Thoracic aorta (tissue), 2 donors: Measurements from ENCODE around the gene EIF2S2. TPM values are rescaled to one million over a fixed set of nuclear protein-coding genes. Genes with fewer than 3 reads are reported as not detected.
"Not testable (repeated sequence)": the region's sequence is repeated elsewhere in the genome, so short reads cannot be mapped to it uniquely, and the experiment has no call there.

Experiments used
- ATAC-seq: fragments of 150-250 bp; one replicate; pipeline ENCODE4 v1.8.0; 2017; ENCODE audit warnings: low read depth; ENCODE audit not compliant: insufficient number of reproducible peaks, low FRiP score
- DNase-seq: peaks from one replicate; pipeline ENCODE4 v3.0.0-alpha.2; 2020; ENCODE audit warnings: low spot score
- H3K27ac ChIP-seq, 2 donors: fragments of 200-600 bp; sonication (generic); 1 replicate in 1 of 2; 2 replicates in 1 of 2; pipeline ENCODE4 v1.5.1; 2016; ENCODE audit warnings: mild to moderate bottlenecking in 2 of 2, moderate library complexity in 2 of 2
- H3K27me3 ChIP-seq: fragments of 200-600 bp; sonication (generic); replicated peaks from 2 replicates; pipeline ENCODE4 v1.6.0; 2016; ENCODE audit warnings: mild to moderate bottlenecking; ENCODE audit not compliant: insufficient read depth
- H3K36me3 ChIP-seq: fragments of 200-600 bp; sonication (generic); one replicate; pipeline ENCODE4 v1.5.1; 2016
- H3K4me1 ChIP-seq, 2 donors: fragments of 200-600 bp; sonication (generic); 1 replicate in 1 of 2; 2 replicates in 1 of 2; pipeline versions ENCODE4 v1.5.1 to v1.6.0; 2016; ENCODE audit warnings: low read depth in 2 of 2, mild to moderate bottlenecking in 1 of 2; ENCODE audit not compliant: control insufficient read depth in 1 of 2
- H3K4me3 ChIP-seq: fragments of 200-600 bp; sonication (generic); 2 replicates; pipeline ENCODE4 v1.5.1; 2016; ENCODE audit warnings: mild to moderate bottlenecking
- H3K9me3 ChIP-seq: fragments of 200-600 bp; sonication (generic); 2 replicates; pipeline ENCODE4 v1.5.1; 2016
- total RNA-seq, 2 donors: library from RNA; depleted of rRNA; stranded (reverse); fragments of >200 nt; gene quantifications; one replicate each; pipeline versions ENCODE4 v1.1.0 to v1.2.3, GENCODE V29; 2016
- TF ChIP-seq, protein P1 (sequence below): fragments of 200-600 bp; sonication (generic); IDR thresholded peaks from one replicate; pipeline ENCODE4 v1.5.1; 2019; ENCODE audit warnings: antibody characterized with exemption

EIF2S2 gene
- 10 to 100 TPM; 24.6 to 35.8 TPM for total RNA-seq

GRCh38 chr20:34111702-34112599 is at the start of gene EIF2S2:
TSS of gene EIF2S2 (minus strand) at chr20:34112243. CDS start at chr20:34112110, 133 bp downstream.
- Histone ChIP-seq H3K4me1 (peaks cover 27 to 41% of the 10 kb centered on the region in 2 donors), H3K36me3 (peaks cover 6% of the 10 kb centered on the region), H3K4me3 (peak within 1 kb of the TSS; percentile 90), H3K27ac (peak within 1 kb of the TSS; percentile 81 to 88), H3K27me3 (no peaks in the 10 kb centered on the region), H3K9me3 (no peaks in the 10 kb centered on the region)
- DNase-seq = peak; percentile 85
- ATAC-seq = peak; percentile 94
- TF ChIP-seq, protein P1, sequence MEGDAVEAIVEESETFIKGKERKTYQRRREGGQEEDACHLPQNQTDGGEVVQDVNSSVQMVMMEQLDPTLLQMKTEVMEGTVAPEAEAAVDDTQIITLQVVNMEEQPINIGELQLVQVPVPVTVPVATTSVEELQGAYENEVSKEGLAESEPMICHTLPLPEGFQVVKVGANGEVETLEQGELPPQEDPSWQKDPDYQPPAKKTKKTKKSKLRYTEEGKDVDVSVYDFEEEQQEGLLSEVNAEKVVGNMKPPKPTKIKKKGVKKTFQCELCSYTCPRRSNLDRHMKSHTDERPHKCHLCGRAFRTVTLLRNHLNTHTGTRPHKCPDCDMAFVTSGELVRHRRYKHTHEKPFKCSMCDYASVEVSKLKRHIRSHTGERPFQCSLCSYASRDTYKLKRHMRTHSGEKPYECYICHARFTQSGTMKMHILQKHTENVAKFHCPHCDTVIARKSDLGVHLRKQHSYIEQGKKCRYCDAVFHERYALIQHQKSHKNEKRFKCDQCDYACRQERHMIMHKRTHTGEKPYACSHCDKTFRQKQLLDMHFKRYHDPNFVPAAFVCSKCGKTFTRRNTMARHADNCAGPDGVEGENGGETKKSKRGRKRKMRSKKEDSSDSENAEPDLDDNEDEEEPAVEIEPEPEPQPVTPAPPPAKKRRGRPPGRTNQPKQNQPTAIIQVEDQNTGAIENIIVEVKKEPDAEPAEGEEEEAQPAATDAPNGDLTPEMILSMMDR = no peak

DNA sequence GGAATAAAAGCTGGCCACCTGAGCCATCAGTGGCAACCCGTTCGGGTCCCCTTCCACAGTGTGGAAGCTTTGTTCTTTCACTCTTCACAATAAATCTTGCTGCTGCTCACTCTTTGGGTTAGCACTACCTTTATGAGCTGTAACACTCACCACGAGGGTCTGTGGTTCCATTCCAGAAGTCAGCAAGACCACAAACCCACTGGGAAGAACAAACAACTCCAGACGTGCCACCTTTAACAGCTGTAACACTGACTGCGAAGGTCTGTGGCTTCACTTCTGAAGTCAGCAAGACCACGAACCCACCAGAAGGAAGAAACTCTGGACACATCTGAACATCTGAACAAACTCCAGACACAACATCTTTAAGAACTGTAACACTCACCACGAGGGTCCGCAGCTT is 45.7 kb upstream of the EIF2S2 start:
- not testable (repeated sequence) for DNase-seq, ATAC-seq, H3K27me3 ChIP-seq

DNA sequence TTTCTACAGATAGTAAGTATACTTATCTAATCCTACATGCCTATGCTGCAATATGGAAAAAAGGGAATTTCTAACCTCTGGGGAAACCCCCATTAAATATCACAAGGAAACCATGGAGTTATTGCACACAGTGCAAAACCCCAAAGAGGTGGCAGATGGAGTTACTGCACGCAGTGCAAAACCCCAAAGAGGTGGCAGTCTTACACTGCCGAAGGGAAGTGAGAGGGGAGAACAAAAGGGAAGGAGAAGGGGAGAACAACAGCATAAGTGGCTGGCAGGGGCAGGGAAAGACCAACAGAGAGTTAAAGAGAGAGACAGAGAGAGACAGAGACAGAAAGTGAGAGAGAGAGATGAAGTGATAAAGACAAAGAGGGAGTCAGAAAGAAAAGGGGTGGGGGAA is 43.8 kb upstream of the EIF2S2 start:
- Histone ChIP-seq H3K27me3 (no peaks in the 10 kb centered on the region), H3K4me1 (no peaks in the 10 kb centered on the region), H3K9me3 (no peaks in the 10 kb centered on the region), H3K27ac (no peak overlapping the region), H3K4me3 (no peak overlapping the region), H3K36me3 (no peaks in the 10 kb centered on the region)
- ATAC-seq = no peak
- TF ChIP-seq, protein P1 = no peak
- no peak for DNase-seq

More for the DNA sequence above, 45.7 kb upstream of the EIF2S2 start:
- not testable (repeated sequence) for H3K27ac ChIP-seq, H3K9me3 ChIP-seq, H3K36me3 ChIP-seq, H3K4me1 ChIP-seq, H3K4me3 ChIP-seq

DNA sequence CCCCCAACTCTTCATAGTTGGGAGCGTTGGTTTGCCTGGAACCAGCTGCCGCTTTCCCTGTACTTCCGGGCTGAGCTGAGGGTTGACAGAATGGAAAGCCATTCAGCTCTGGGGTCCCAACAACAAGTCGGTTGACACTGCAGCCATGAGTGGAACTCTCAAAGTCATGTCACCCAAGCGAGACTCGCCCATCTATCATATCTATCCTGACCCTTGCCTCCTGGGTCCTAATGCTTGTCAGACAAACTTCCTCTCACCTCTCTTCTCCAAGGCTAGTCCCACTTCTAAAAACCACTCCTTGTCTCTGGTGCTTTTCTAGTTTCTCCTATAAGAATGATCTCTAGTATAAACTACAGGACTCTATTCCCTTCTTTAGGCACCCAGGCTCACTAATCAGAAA is 41.1 kb upstream of the EIF2S2 start:
- not testable (repeated sequence) for DNase-seq, H3K27me3 ChIP-seq, H3K4me3 ChIP-seq, H3K36me3 ChIP-seq, ATAC-seq, H3K27ac ChIP-seq, H3K4me1 ChIP-seq, H3K9me3 ChIP-seq

- H3K9me3 ChIP-seq, ATAC-seq, H3K27ac ChIP-seq: not testable (repeated sequence)
These were observed 40.0 kb upstream of the EIF2S2 start for GRCh38 chr20:34152073-34152472.

DNA sequence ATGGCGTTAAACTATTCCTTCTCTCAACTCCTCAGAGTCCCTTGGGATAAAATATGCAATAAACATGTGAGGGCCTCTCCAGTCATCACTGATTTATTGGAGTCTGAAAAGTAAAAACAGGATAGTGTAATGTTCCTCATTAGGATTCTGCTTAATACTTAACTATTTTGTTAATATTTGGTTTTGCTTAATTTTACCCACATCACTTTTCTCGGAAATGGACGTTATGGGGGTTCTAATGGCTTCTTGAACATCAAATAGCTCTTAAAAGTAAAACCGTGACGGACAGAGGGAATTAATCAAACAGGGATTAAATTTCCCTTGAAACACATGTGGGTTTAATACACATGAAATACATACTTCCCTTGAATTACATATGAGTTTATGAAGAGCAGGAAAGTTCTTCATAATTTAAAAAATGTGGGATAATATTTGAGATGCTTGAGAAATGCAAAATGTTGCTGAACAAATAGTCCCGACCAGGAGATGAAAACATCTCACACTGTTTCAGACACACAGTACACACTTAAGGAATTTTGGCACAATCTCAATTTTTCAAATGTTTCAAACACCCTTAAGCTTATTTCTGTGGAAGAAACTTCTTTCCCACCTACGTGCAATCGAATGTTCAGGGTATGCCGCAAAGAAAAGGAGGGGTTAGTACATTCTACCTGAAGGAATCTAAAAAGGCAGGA is 38.4 kb upstream of the EIF2S2 start:
- H3K4me3 ChIP-seq = no peak overlapping the region
- no peak for DNase-seq

More at GRCh38 chr20:34152073-34152472, 40.0 kb upstream of the EIF2S2 start:
- DNase-seq, H3K4me3 ChIP-seq, H3K36me3 ChIP-seq, H3K27me3 ChIP-seq, H3K4me1 ChIP-seq: not testable (repeated sequence)

More for the DNA sequence above, 38.4 kb upstream of the EIF2S2 start:
- Histone ChIP-seq H3K36me3 (no peaks in the 10 kb centered on the region), H3K9me3 (no peaks in the 10 kb centered on the region), H3K27ac (no peak overlapping the region), H3K27me3 (no peaks in the 10 kb centered on the region), H3K4me1 (no peaks in the 10 kb centered on the region)
- no peak for ATAC-seq
- TF ChIP-seq, protein P1 = no peak
